PC-3 (cell line): ENCODE data around the gene PKD1L1.

ENCODE experiments used
- CTCF ChIP-seq: fragments of 300-600 bp; sonication (generic); conservative IDR thresholded peaks from 2 replicates; pipeline ENCODE4 v1.5.1; 2017; ENCODE audit warnings: antibody characterized with exemption, low read depth, mild to moderate bottlenecking, low read length
- EZH2 ChIP-seq: fragments of 300-600 bp; sonication (generic); IDR thresholded peaks from one replicate; pipeline ENCODE4 v1.6.1; 2017; ENCODE audit warnings: antibody characterized with exemption, mild to moderate bottlenecking, low read length; ENCODE audit not compliant: unreplicated experiment
- EZH2phosphoT487 ChIP-seq: fragments of 300-600 bp; sonication (generic); IDR thresholded peaks from 2 replicates; pipeline ENCODE4 v1.6.1; 2018; ENCODE audit warnings: mild to moderate bottlenecking, antibody characterized with exemption, low read length, borderline replicate concordance

- TF ChIP-seq EZH2phosphoT487 (no peak), EZH2 (no peak), CTCF (no peak)
These were observed 204.2 kb downstream of the PKD1L1 start for GRCh38 chr7:47743965-47744591.
